Measurements from ENCODE around the gene HCN3.

HCN3 gene

DNA sequence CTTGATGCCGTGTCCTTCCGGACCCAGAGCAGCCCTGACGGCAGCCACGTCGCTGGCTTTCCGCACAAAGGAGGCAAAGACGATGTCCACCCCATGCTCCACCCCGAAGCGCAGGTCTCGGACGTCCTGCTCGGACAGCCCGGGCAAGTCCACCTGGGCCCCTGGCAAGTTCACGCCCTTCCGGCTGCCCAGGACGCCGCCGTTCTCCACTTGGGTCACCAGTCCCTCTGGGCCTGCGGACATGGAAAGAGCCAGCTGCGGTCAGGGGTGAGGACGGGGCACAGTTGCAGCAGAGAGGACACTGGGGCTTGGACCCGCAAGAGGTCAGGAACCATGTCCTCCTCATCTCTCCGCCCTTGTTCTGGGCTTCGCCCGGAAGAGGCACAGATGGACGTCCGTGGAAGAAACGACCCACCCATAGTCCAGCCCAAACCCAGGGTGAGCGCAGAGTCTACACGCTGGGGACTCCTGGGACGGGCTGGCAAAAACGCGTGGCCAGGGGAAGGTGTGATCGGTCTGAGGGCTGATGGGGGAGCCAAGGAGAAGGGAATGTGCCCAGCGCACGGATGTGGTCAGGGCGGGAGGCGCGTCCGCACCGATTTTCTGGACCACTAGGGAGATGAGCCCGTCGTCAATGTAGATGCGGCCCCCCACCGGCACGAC is 17.4 kb downstream of the HCN3 start:
- H3K27me3 ChIP-seq (replicated peaks; ENCODE audit: control insufficient read depth, insufficient read depth, low read length): no peaks in the 10 kb centered on the region
- no peak overlapping the region for H3K4me3 ChIP-seq (replicated peaks; ENCODE audit: low read depth, low read length)
- no peaks in the 10 kb centered on the region for H3K36me3 ChIP-seq (ENCODE audit: control insufficient read depth, insufficient read depth, low read length)
- DNase-seq (ENCODE audit: extremely low read depth, insufficient read length): no peak
- no peak for TF ChIP-seq CTCF (IDR thresholded peaks at IDR 0.05; ENCODE audit: insufficient read depth, low read length, poor library complexity, severe bottlenecking)

GRCh38 chr1:155295183-155295941 is 18.1 kb downstream of the HCN3 start:
- Histone ChIP-seq H3K4me3 (replicated peaks; ENCODE audit: low read depth, low read length) (no peak overlapping the region), H3K36me3 (ENCODE audit: control insufficient read depth, insufficient read depth, low read length) (no peaks in the 10 kb centered on the region), H3K27me3 (replicated peaks; ENCODE audit: control insufficient read depth, insufficient read depth, low read length) (no peaks in the 10 kb centered on the region)
- no peak for TF ChIP-seq CTCF (IDR thresholded peaks at IDR 0.05; ENCODE audit: insufficient read depth, low read length, poor library complexity, severe bottlenecking)
- DNase-seq (ENCODE audit: extremely low read depth, insufficient read length): no peak

GRCh38 chr1:155295942-155296267 is 18.6 kb downstream of the HCN3 start:
- H3K4me3 ChIP-seq (replicated peaks; ENCODE audit: low read depth, low read length): no peak overlapping the region
- H3K27me3 ChIP-seq (replicated peaks; ENCODE audit: control insufficient read depth, insufficient read depth, low read length): no peaks in the 10 kb centered on the region
- DNase-seq (ENCODE audit: extremely low read depth, insufficient read length): no peak
- TF ChIP-seq CTCF (IDR thresholded peaks at IDR 0.05; ENCODE audit: insufficient read depth, low read length, poor library complexity, severe bottlenecking): no peak
- H3K36me3 ChIP-seq (ENCODE audit: control insufficient read depth, insufficient read depth, low read length): no peaks in the 10 kb centered on the region

DNA sequence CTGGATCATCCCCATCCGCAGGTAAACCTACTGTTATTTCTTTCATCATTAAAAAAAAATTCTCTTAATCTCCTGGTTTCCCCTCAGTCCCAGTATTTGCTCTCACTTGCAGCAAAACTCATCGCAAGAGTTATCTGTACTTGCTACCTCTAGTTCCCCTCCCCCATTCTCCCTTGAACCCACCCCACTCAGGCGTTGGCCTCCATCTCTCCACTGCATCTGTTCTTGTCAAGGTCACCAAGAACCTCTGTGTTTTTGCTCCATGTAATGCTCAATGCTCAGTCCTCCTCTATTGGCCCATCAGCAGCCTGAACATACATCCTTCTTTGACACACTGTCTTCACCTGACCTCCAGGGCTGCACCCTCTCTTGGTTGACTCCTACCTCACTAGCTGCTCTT is 19.4 kb downstream of the HCN3 start:
- no peak overlapping the region for H3K4me3 ChIP-seq (replicated peaks; ENCODE audit: low read depth, low read length)
- no peak for TF ChIP-seq CTCF (IDR thresholded peaks at IDR 0.05; ENCODE audit: insufficient read depth, low read length, poor library complexity, severe bottlenecking)

GRCh38 chr1:155297384-155297783 is 20.1 kb downstream of the HCN3 start:
- no peak for TF ChIP-seq CTCF (IDR thresholded peaks at IDR 0.05; ENCODE audit: insufficient read depth, low read length, poor library complexity, severe bottlenecking)
- Histone ChIP-seq H3K36me3 (ENCODE audit: control insufficient read depth, insufficient read depth, low read length) (no peaks in the 10 kb centered on the region), H3K27me3 (replicated peaks; ENCODE audit: control insufficient read depth, insufficient read depth, low read length) (no peaks in the 10 kb centered on the region), H3K4me3 (replicated peaks; ENCODE audit: low read depth, low read length) (no peak overlapping the region)
- DNase-seq (ENCODE audit: extremely low read depth, insufficient read length): no peak

More for the DNA sequence above, 19.4 kb downstream of the HCN3 start:
- no peak for DNase-seq (ENCODE audit: extremely low read depth, insufficient read length)
- H3K27me3 ChIP-seq (replicated peaks; ENCODE audit: control insufficient read depth, insufficient read depth, low read length): no peaks in the 10 kb centered on the region
- H3K36me3 ChIP-seq (ENCODE audit: control insufficient read depth, insufficient read depth, low read length): no peaks in the 10 kb centered on the region
